Neural progenitor cell (in vitro differentiated cells): Measurements from ENCODE around the gene ZMIZ1.

Source experiments
- CTCF ChIP-seq: fragments of 200-600 bp; sonication (generic); IDR thresholded peaks from 2 replicates; pipeline ENCODE4 v1.5.1; 2017; ENCODE audit warnings: antibody characterized with exemption, mild to moderate bottlenecking
- EZH2 ChIP-seq: fragments of 200-600 bp; sonication (generic); IDR thresholded peaks from 2 replicates; pipeline ENCODE4 v1.6.1; 2017; ENCODE audit warnings: antibody characterized with exemption, mild to moderate bottlenecking, moderate library complexity
- EZH2phosphoT487 ChIP-seq: fragments of 200-600 bp; sonication (generic); IDR thresholded peaks from 2 replicates; pipeline ENCODE4 v1.6.1; 2017; ENCODE audit warnings: antibody characterized with exemption

GRCh38 chr10:79051766-79052165 lies 17.0 kb upstream of the ZMIZ1 start:
- TF ChIP-seq CTCF = no peak
- no peak for TF ChIP-seq EZH2phosphoT487
- no peak for TF ChIP-seq EZH2
